ENCODE data around the gene SLC6A17.

The SLC6A17 gene

DNA sequence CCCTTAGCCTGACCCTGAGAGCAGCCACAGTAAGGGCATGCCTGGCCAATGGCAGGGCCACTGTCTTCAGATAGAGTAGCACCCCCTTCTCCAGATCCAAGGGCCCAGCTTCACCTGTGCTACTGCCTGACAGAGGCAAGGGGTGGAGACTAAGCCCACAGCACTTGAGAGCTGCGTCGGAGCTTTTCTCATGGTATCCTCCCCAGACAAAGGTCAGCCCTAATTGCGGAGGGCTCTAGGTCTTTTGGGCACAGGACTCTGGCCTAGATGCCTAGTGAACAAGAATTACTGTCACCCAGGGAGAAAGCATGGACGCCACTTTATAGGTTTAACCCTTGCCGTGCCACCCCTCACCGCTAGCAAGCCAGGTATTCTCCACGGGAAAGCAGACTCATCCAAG lies 74.9 kb downstream of the SLC6A17 start:
- Histone ChIP-seq H3K27ac (ENCODE audit: low read length) (no peak overlapping the region), H3K4me3 (ENCODE audit: low read depth in 1 of 2, low read length in 2 of 2) (no peak overlapping the region), H3K4me1 (ENCODE audit: control insufficient read depth in 1 of 2, insufficient read depth in 2 of 2, low read length in 2 of 2) (no peaks in the 10 kb centered on the region), H3K27me3 (ENCODE audit: low read depth, low read length) (no peaks in the 10 kb centered on the region), H3K36me3 (ENCODE audit: control insufficient read depth in 1 of 2, insufficient read depth in 2 of 2, low read length in 2 of 2) (peaks cover 3 to 43% of the 10 kb centered on the region in 2 donors), H3K9me3 (ENCODE audit: control insufficient read depth in 1 of 2, low read length in 2 of 2) (no peaks in the 10 kb centered on the region)

DNA sequence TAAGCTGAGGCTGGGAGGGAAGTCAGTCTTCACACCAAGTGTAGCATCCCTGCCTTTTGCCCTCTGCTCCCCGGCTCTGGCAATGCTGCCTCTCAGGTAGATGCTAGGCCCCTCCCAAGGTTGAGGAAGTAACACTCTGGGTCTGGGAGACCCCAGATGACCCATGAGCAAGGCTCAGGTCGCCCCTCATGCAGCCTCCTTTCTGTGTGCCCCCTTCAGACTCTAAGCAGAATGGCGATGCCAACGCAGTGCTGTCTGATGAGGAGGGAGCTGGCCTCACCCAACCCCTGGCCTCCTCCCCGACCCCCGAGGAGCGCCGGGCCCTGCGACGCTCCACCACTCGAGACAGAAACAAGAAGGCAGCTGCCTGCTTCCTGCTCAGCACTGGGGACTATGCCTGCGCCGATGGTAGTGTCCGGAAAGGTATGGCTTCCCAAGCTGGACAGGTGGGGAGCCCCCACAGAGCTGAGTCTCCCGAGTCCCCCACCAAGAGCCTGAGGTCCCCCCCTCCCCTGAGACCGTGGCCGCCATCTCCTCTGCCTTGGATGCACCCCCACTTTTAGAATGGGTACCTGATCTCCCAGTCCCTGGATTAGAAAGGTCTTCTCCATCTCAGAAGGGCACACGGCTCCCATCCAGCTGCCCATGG lies 75.6 kb downstream of the SLC6A17 start:
- Histone ChIP-seq H3K4me1 (ENCODE audit: control insufficient read depth in 1 of 2, insufficient read depth in 2 of 2, low read length in 2 of 2) (no peaks in the 10 kb centered on the region), H3K36me3 (ENCODE audit: control insufficient read depth in 1 of 2, insufficient read depth in 2 of 2, low read length in 2 of 2) (peaks cover 3 to 47% of the 10 kb centered on the region in 2 donors), H3K4me3 (ENCODE audit: low read depth in 1 of 2, low read length in 2 of 2) (no peak overlapping the region), H3K27me3 (ENCODE audit: low read depth, low read length) (no peaks in the 10 kb centered on the region), H3K9me3 (ENCODE audit: control insufficient read depth in 1 of 2, low read length in 2 of 2) (no peaks in the 10 kb centered on the region), H3K27ac (ENCODE audit: low read length) (no peak overlapping the region)

DNA sequence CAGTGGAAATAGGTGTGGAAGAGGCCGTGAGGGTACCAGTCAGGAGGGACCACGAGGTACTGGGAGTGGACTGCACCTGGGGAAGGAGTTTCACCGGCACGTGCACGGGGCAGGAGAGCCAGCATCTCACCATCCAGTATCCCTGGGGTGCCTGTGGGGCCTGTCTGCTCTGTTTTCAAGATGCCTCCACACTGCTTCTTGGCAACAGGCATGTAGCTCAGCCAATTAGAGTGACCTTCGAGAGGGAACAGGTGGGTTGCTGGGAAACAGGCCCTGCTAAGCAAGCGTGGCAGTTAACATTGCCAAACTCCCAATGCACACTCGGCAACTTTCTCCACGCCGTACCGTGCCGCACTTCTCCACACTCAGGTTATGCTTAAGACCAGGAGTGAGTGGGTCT lies 77.5 kb downstream of the SLC6A17 start:
- Histone ChIP-seq H3K9me3 (ENCODE audit: control insufficient read depth in 1 of 2, low read length in 2 of 2) (peaks cover 4 to 6% of the 10 kb centered on the region in 2 donors), H3K4me1 (ENCODE audit: control insufficient read depth in 1 of 2, insufficient read depth in 2 of 2, low read length in 2 of 2) (no peaks in the 10 kb centered on the region), H3K27ac (ENCODE audit: low read length) (no peak overlapping the region), H3K27me3 (ENCODE audit: low read depth, low read length) (no peaks in the 10 kb centered on the region), H3K4me3 (ENCODE audit: low read depth in 1 of 2, low read length in 2 of 2) (no peak overlapping the region), H3K36me3 (ENCODE audit: control insufficient read depth in 1 of 2, insufficient read depth in 2 of 2, low read length in 2 of 2) (peaks cover 3 to 60% of the 10 kb centered on the region in 2 donors)

DNA sequence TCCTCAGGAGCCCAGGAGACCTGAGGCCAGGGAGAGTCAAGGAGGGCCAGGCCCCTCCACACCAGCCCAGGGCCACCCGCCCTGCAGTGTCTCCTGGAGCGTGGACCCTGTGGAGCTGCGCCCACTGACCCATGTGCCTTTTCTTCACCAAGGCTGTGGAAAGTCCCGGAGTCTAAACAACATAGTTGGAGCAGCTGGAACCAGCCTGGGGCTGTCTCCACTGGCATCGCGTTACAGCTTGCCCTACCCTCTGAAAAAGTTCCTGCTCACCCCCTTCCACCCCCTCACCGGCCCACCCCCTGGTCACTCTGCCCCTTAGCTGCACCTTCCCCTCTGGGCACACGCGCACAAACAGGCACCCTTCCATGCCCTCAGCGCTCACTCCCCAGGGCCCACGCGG lies 78.1 kb downstream of the SLC6A17 start:
- H3K4me1 ChIP-seq (ENCODE audit: control insufficient read depth in 1 of 2, insufficient read depth in 2 of 2, low read length in 2 of 2), result no peaks in the 10 kb centered on the region
- no peak overlapping the region for H3K27ac ChIP-seq (ENCODE audit: low read length)
- peaks cover 3 to 60% of the 10 kb centered on the region in 2 donors for H3K36me3 ChIP-seq (ENCODE audit: control insufficient read depth in 1 of 2, insufficient read depth in 2 of 2, low read length in 2 of 2)

DNA sequence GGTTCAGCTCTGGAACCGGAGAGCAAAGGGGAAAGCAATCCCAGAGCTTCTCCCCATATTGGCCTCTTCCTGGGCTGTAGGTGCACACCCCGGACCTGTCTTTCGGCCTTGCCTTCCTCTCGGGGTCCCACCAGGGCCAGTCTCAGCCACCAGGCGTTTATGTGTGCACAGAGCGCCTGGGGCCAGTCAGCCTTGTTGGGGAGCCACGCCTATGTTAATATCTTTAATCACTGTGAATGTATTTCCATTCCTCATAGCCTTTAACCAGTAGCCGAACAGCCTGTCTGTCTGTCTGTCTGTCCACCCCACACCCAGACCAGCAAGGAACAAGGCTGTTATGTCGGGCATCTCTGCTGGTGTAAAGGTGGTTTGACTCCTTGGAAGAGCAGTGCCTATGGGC lies 78.6 kb downstream of the SLC6A17 start:
- H3K27me3 ChIP-seq (ENCODE audit: low read depth, low read length), result no peaks in the 10 kb centered on the region
- peaks cover 4 to 12% of the 10 kb centered on the region in 2 donors for H3K9me3 ChIP-seq (ENCODE audit: control insufficient read depth in 1 of 2, low read length in 2 of 2)
- H3K4me3 ChIP-seq (ENCODE audit: low read depth in 1 of 2, low read length in 2 of 2), result no peak overlapping the region
- no peak overlapping the region for H3K27ac ChIP-seq (ENCODE audit: low read length)
- H3K36me3 ChIP-seq (ENCODE audit: control insufficient read depth in 1 of 2, insufficient read depth in 2 of 2, low read length in 2 of 2), result peaks cover 3 to 58% of the 10 kb centered on the region in 2 donors
- H3K4me1 ChIP-seq (ENCODE audit: control insufficient read depth in 1 of 2, insufficient read depth in 2 of 2, low read length in 2 of 2), result no peaks in the 10 kb centered on the region

More for the DNA sequence above, 78.1 kb downstream of the SLC6A17 start:
- Histone ChIP-seq H3K9me3 (ENCODE audit: control insufficient read depth in 1 of 2, low read length in 2 of 2) (peaks cover 4 to 12% of the 10 kb centered on the region in 2 donors), H3K27me3 (ENCODE audit: low read depth, low read length) (no peaks in the 10 kb centered on the region), H3K4me3 (ENCODE audit: low read depth in 1 of 2, low read length in 2 of 2) (no peak overlapping the region)

DNA sequence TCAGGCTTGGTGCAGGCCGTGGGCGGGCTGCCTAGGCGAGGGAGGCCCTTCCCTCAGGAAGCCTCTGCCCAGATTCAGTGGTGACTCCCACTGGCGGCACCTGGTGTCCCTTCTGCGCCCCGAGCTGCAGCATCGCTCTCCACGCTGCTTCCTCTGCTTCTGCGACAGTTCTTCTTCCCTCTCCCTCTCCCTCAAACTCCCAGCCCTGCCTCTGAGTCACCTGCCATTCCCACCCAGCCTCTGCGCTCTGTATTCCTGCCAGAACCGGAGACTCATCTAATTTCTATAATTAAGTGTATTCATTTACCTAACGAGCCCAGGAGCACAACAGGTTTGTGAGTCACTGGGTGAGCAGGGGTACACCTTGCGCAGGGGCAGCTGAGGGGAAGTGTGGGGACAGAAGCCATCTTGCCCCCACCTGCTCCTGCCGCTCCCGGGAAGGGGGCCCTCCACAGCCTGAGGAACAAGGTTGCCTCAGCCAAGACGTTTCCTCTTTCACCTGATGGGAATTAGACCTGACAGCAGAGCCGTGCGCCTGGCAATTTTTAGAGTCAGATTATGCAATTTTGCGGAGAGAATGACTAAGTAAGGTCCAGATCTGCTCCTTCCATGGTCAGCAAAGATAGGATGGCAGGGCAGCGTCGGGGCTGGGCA lies 79.2 kb downstream of the SLC6A17 start:
- H3K9me3 ChIP-seq (ENCODE audit: control insufficient read depth in 1 of 2, low read length in 2 of 2), result peaks cover 4 to 12% of the 10 kb centered on the region in 2 donors
- H3K4me3 ChIP-seq (ENCODE audit: low read depth in 1 of 2, low read length in 2 of 2), result no peak overlapping the region
- no peaks in the 10 kb centered on the region for H3K27me3 ChIP-seq (ENCODE audit: low read depth, low read length)
- no peak overlapping the region for H3K27ac ChIP-seq (ENCODE audit: low read length)
- peaks cover 3 to 52% of the 10 kb centered on the region in 2 donors for H3K36me3 ChIP-seq (ENCODE audit: control insufficient read depth in 1 of 2, insufficient read depth in 2 of 2, low read length in 2 of 2)
- no peaks in the 10 kb centered on the region for H3K4me1 ChIP-seq (ENCODE audit: control insufficient read depth in 1 of 2, insufficient read depth in 2 of 2, low read length in 2 of 2)

DNA sequence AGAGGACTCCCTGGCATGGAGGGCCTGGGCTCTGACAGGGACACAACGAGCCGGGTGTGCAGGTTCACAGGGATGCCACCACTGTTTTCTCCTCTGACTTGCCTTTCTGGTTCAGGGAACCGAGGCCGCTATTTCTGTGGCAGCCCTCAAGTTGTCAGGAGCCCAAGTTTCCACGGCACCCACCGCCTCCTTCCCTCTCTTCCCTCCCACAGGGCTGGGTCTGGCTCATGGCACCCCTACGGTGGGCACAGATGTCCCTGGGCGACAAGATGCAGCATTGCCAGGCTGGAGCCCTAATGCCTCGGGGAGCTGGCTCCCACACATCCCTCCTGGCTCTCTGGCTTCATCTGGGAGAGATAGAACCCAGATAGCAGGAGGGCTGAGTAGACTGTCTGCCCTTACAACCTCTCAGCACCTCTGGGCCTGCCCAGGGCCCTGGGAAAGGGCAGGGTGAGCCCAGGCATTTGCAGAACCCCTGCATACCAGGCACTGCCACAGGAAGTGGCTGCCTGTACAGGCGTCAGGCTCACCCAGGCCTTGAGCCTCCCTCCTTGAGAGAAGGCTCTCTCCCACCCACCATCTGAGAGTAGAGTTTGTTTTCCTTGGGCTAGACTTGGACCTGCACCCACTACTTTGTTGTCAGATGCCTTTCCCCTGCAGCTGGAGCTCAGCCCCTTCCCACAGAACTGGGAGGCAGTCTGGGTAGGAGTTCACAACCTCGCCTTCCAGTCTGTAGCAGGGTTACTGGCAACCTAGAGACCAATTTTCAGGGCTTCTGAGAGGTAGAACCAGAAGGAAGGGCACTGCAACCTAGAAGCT lies 80.3 kb downstream of the SLC6A17 start:
- Histone ChIP-seq H3K36me3 (ENCODE audit: control insufficient read depth in 1 of 2, insufficient read depth in 2 of 2, low read length in 2 of 2) (peaks cover 3 to 51% of the 10 kb centered on the region in 2 donors), H3K9me3 (ENCODE audit: control insufficient read depth in 1 of 2, low read length in 2 of 2) (peaks cover 4 to 12% of the 10 kb centered on the region in 2 donors), H3K4me3 (ENCODE audit: low read depth in 1 of 2, low read length in 2 of 2) (no peak overlapping the region), H3K27ac (ENCODE audit: low read length) (no peak overlapping the region), H3K4me1 (ENCODE audit: control insufficient read depth in 1 of 2, insufficient read depth in 2 of 2, low read length in 2 of 2) (no peaks in the 10 kb centered on the region), H3K27me3 (ENCODE audit: low read depth, low read length) (no peaks in the 10 kb centered on the region)

DNA sequence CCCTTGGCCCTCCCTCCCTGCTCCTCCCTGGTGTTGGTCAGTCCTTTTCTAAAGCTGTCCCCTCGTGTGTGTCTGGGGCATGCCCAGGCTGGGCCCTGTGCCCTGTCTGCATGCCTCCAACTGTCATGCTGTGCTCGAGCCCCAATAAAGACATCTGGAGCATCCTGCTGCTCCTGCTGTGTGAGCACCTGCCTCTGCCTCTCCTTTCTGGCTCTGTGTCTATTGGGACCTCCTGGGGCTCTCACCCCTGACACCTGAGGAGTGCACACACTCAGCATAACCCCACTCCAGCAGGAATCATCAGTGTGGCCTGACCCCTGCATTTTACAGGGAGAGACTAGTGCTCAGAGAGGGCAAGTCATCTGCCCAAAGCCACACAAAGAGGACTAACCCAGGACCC lies 83.6 kb downstream of the SLC6A17 start:
- H3K36me3 ChIP-seq (ENCODE audit: control insufficient read depth in 1 of 2, insufficient read depth in 2 of 2, low read length in 2 of 2), result peaks cover 0 to 32% of the 10 kb centered on the region in 2 donors

DNA sequence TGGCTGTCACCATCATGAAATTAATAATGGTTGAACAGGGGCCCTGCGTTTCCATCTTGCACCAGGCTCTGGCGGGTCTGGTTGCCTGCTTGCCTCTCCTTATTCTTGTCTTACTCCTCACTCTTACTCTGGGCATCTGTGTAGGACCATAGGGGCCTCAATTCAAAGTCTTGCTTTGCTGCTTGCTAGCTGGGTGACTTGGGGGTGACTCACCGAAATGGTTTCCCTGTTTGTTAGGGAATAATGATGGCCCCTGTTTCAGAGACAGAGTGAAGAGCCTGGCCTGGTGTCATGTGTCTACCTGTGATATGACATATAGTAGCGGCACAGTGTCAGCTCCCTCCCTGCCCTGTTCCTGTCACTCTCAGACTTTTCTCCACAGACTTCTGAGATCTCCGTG lies 84.4 kb downstream of the SLC6A17 start:
- peaks cover 0 to 30% of the 10 kb centered on the region in 2 donors for H3K36me3 ChIP-seq (ENCODE audit: control insufficient read depth in 1 of 2, insufficient read depth in 2 of 2, low read length in 2 of 2)
- no peak overlapping the region for H3K4me3 ChIP-seq (ENCODE audit: low read depth in 1 of 2, low read length in 2 of 2)
- H3K4me1 ChIP-seq (ENCODE audit: control insufficient read depth in 1 of 2, insufficient read depth in 2 of 2, low read length in 2 of 2), result peaks cover 0 to 1% of the 10 kb centered on the region in 2 donors
- H3K9me3 ChIP-seq (ENCODE audit: control insufficient read depth in 1 of 2, low read length in 2 of 2), result peaks cover 4 to 12% of the 10 kb centered on the region in 2 donors
- no peak overlapping the region for H3K27ac ChIP-seq (ENCODE audit: low read length)
- H3K27me3 ChIP-seq (ENCODE audit: low read depth, low read length), result no peaks in the 10 kb centered on the region

More for the DNA sequence above, 83.6 kb downstream of the SLC6A17 start:
- Histone ChIP-seq H3K27me3 (ENCODE audit: low read depth, low read length) (no peaks in the 10 kb centered on the region), H3K4me1 (ENCODE audit: control insufficient read depth in 1 of 2, insufficient read depth in 2 of 2, low read length in 2 of 2) (no peaks in the 10 kb centered on the region), H3K27ac (ENCODE audit: low read length) (no peak overlapping the region), H3K4me3 (ENCODE audit: low read depth in 1 of 2, low read length in 2 of 2) (no peak overlapping the region), H3K9me3 (ENCODE audit: control insufficient read depth in 1 of 2, low read length in 2 of 2) (peaks cover 4 to 12% of the 10 kb centered on the region in 2 donors)

DNA sequence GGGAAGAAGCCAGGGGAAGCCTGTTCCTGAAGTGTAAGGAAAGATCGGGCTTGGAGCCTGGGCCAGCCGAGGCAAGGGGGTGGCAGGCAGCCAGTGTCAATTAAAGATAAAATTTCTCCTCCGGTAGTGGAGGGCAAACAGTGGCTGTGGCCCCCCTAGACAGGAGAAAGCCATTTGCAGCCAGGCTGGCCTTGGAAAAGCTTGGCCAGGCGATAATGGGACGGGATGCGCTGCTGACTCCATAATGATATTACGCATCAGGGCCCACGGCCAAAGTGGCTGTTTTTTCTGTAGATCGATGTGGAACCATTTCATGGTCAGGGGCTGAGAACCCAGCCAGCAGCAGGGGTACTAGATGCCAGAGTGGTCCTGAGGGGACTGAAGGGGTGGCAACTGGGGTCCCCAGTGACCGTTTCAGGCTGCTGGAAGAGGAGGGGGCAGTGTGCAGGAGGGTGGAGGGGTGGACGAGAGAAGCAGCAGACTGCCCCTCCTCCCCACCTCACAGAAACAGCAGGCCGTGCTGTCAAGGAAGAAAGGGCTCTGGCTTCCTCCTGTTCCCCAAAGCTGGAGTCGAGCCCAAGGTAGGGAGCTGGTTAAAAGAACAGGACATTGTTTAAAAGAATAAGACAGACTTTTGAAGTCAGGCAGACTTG lies 85.0 kb downstream of the SLC6A17 start:
- Histone ChIP-seq H3K27ac (ENCODE audit: low read length) (no peak overlapping the region), H3K36me3 (ENCODE audit: control insufficient read depth in 1 of 2, insufficient read depth in 2 of 2, low read length in 2 of 2) (peaks cover 0 to 30% of the 10 kb centered on the region in 2 donors), H3K27me3 (ENCODE audit: low read depth, low read length) (no peaks in the 10 kb centered on the region), H3K4me1 (ENCODE audit: control insufficient read depth in 1 of 2, insufficient read depth in 2 of 2, low read length in 2 of 2) (peaks cover 0 to 6% of the 10 kb centered on the region in 2 donors), H3K9me3 (ENCODE audit: control insufficient read depth in 1 of 2, low read length in 2 of 2) (peaks cover 4 to 12% of the 10 kb centered on the region in 2 donors), H3K4me3 (ENCODE audit: low read depth in 1 of 2, low read length in 2 of 2) (no peak overlapping the region)

All from muscle layer of duodenum (tissue), 2 donors.